Fibroblast of villous mesenchyme (primary cell): ENCODE results near the gene HLA-DMA. TPM values are rescaled to one million over a fixed set of nuclear protein-coding genes. Genes with fewer than 3 reads are reported as not detected.
A peak's percentile ranks its signal among the peaks of the same experiment; 100 is the strongest.

Experiments
- DNase-seq: peaks from one replicate; pipeline ENCODE4 v3.0.0-alpha.2; 2010; ENCODE audit warnings: low read depth
- H3K4me3 ChIP-seq: 2 replicates; pipeline ENCODE4 v1.5.1; 2011; ENCODE audit warnings: low read depth, mild to moderate bottlenecking, low read length
- CTCF ChIP-seq: IDR thresholded peaks from 2 replicates; pipeline ENCODE4 v1.5.1; 2012; ENCODE audit warnings: low read depth, mild to moderate bottlenecking, low read length; ENCODE audit not compliant: insufficient read depth
- total RNA-seq: library from RNA; depleted of rRNA; stranded (reverse); fragments of >200 nt; gene quantifications from 2 replicates; pipeline ENCODE4 v1.2.3, GENCODE V29; 2012

Gene HLA-DMA
- total RNA-seq, 1 donor = 3.5 TPM

GRCh38 chr6:32954267-32954666 lies 1.4 kb upstream of the HLA-DMA start:
- TF ChIP-seq CTCF = no peak

GRCh38 chr6:32953775-32954174 lies 878 bp upstream of the HLA-DMA start:
- TF ChIP-seq CTCF = no peak
- no peak overlapping the region for H3K4me3 ChIP-seq
- no peak for DNase-seq

More at GRCh38 chr6:32954267-32954666, 1.4 kb upstream of the HLA-DMA start:
- no peak overlapping the region for H3K4me3 ChIP-seq
- no peak for DNase-seq

- DNase-seq = no peak
- TF ChIP-seq CTCF = no peak
- no peak overlapping the region for H3K4me3 ChIP-seq
Observed at GRCh38 chr6:32950449-32950848, 2.4 kb downstream of the HLA-DMA start.

- H3K4me3 ChIP-seq = no peak overlapping the region
- TF ChIP-seq CTCF = no peak
- DNase-seq = no peak
Observed at GRCh38 chr6:32950010-32950409, 2.9 kb downstream of the HLA-DMA start.

GRCh38 chr6:32949113-32949512 lies 3.8 kb downstream of the HLA-DMA start:
- DNase-seq = no peak
- TF ChIP-seq CTCF = no peak
- no peak overlapping the region for H3K4me3 ChIP-seq

GRCh38 chr6:32947552-32948465 lies 5.1 kb downstream of the HLA-DMA start:
- no peak overlapping the region for H3K4me3 ChIP-seq
- peak; percentile 36 for DNase-seq
- TF ChIP-seq CTCF = peak; percentile 42

GRCh38 chr6:32946893-32947292 lies 6.0 kb downstream of the HLA-DMA start:
- TF ChIP-seq CTCF = no peak
- H3K4me3 ChIP-seq = no peak overlapping the region
- no peak for DNase-seq
